Gastroesophageal sphincter (tissue), 3 donors: ENCODE measurements around the gene SLC2A9.

Experiments
- EP300 ChIP-seq: sonication (generic); formaldehyde crosslinking; IDR thresholded peaks from one replicate; pipeline ENCODE4 v1.6.1; 2017; ENCODE audit warnings: antibody characterized with exemption, mild to moderate bottlenecking
- POLR2A ChIP-seq, 2 donors: fragments of 450-650 bp; IDR thresholded peaks; one replicate each; pipeline ENCODE4 v1.6.1; 2017; ENCODE audit warnings: antibody characterized with exemption in 2 of 2, mild to moderate bottlenecking in 2 of 2, moderate library complexity in 1 of 2
- POLR2AphosphoS5 ChIP-seq: sonication (generic); formaldehyde crosslinking; IDR thresholded peaks from one replicate; pipeline ENCODE4 v1.6.1; 2017; ENCODE audit warnings: antibody characterized with exemption
- TF ChIP-seq, protein P1 (sequence below), 4 experiments: fragments of 200-600 bp in 2 of 4; fragments of 450-650 bp in 2 of 4; sonication (generic) in 1 of 4; IDR thresholded peaks; one replicate each; pipeline ENCODE4 v1.5.1; 2017 to 2019; ENCODE audit warnings: antibody characterized with exemption in 4 of 4, mild to moderate bottlenecking in 2 of 4, moderate library complexity in 2 of 4

- TF ChIP-seq, protein P1, sequence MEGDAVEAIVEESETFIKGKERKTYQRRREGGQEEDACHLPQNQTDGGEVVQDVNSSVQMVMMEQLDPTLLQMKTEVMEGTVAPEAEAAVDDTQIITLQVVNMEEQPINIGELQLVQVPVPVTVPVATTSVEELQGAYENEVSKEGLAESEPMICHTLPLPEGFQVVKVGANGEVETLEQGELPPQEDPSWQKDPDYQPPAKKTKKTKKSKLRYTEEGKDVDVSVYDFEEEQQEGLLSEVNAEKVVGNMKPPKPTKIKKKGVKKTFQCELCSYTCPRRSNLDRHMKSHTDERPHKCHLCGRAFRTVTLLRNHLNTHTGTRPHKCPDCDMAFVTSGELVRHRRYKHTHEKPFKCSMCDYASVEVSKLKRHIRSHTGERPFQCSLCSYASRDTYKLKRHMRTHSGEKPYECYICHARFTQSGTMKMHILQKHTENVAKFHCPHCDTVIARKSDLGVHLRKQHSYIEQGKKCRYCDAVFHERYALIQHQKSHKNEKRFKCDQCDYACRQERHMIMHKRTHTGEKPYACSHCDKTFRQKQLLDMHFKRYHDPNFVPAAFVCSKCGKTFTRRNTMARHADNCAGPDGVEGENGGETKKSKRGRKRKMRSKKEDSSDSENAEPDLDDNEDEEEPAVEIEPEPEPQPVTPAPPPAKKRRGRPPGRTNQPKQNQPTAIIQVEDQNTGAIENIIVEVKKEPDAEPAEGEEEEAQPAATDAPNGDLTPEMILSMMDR (IDR thresholded peaks at IDR 0.05): no peak
- no peak for TF ChIP-seq EP300
- TF ChIP-seq POLR2AphosphoS5: peak; percentile 57
- no peak for TF ChIP-seq POLR2A (IDR thresholded peaks at IDR 0.05)
Measured at GRCh38 chr4:10033191-10033881, 12.0 kb upstream of the SLC2A9 start.
